Left ventricle myocardium inferior (tissue), 1 donor: ENCODE results near the gene EGFL7. TPM values are rescaled to one million over a fixed set of nuclear protein-coding genes. Genes with fewer than 3 reads are reported as not detected.
"Not testable (repeated sequence)": the region's sequence is repeated elsewhere in the genome, so short reads cannot be mapped to it uniquely, and the experiment has no call there.

Experiments
- DNase-seq: peaks from one replicate; pipeline ENCODE4 v3.0.0-alpha.2; 2020
- H3K27ac ChIP-seq: fragments of 200-600 bp; replicated peaks from 2 replicates; pipeline ENCODE4 v1.8.0; 2021
- H3K27me3 ChIP-seq: fragments of 200-600 bp; 2 replicates; pipeline ENCODE4 v1.8.0; 2021; ENCODE audit warnings: low read depth
- H3K36me3 ChIP-seq: fragments of 200-600 bp; 2 replicates; pipeline ENCODE4 v1.8.0; 2021
- H3K4me1 ChIP-seq: fragments of 200-600 bp; 2 replicates; pipeline ENCODE4 v1.8.0; 2021
- H3K4me3 ChIP-seq: fragments of 200-600 bp; 2 replicates; pipeline ENCODE4 v1.8.0; 2021; ENCODE audit warnings: mild to moderate bottlenecking, moderate library complexity
- H3K9me3 ChIP-seq: fragments of 200-600 bp; replicated peaks from 2 replicates; pipeline ENCODE4 v1.8.0; 2021
- CTCF ChIP-seq: fragments of 200-600 bp; IDR thresholded peaks from 2 replicates; pipeline ENCODE4 v1.8.0; 2021; ENCODE audit warnings: antibody characterized with exemption, mild to moderate bottlenecking, borderline replicate concordance
- intact Hi-C: fragments of 100-400 bp; cut with micrococcal nuclease; formaldehyde crosslinking; loops from one replicate; pipeline ENCODE4 v1.11.0; 2022
- total RNA-seq: library from RNA; stranded (reverse); fragmentation: NEBNext Ultra II Directional; extraction: Animal tissue kit (Norgen Biotek cat#: 25700); gene quantifications from one replicate; pipeline ENCODE4 v1.2.1, GENCODE V29; 2021
- donor health status: DM: no; HTN: yes; CAD: no; lungs with severe emphysema.

Gene EGFL7
- total RNA-seq, 1 donor from 2014 or later, result 81.5 TPM

GRCh38 chr9:136698635-136699246, 36.0 kb downstream of the EGFL7 start:
- no peak for TF ChIP-seq CTCF

GRCh38 chr9:136700304-136700703, 37.6 kb downstream of the EGFL7 start:
- no peak for TF ChIP-seq CTCF
- peaks cover 22% of the 10 kb centered on the region for H3K27me3 ChIP-seq
- H3K4me1 ChIP-seq, result peaks cover 13% of the 10 kb centered on the region
- no peak overlapping the region for H3K4me3 ChIP-seq
- no peaks in the 10 kb centered on the region for H3K36me3 ChIP-seq
- no peak overlapping the region for H3K27ac ChIP-seq
- H3K9me3 ChIP-seq, result no peaks in the 10 kb centered on the region
- DNase-seq, result no peak
- intact Hi-C loops, result no loop called here

More at GRCh38 chr9:136698635-136699246, 36.0 kb downstream of the EGFL7 start:
- H3K9me3 ChIP-seq, result no peaks in the 10 kb centered on the region
- intact Hi-C loops, result no loop called here
- peaks cover 27% of the 10 kb centered on the region for H3K4me1 ChIP-seq
- no peaks in the 10 kb centered on the region for H3K36me3 ChIP-seq
- H3K4me3 ChIP-seq, result no peak overlapping the region
- H3K27ac ChIP-seq, result no peak overlapping the region
- H3K27me3 ChIP-seq, result peaks cover 22% of the 10 kb centered on the region
- no peak for DNase-seq

- intact Hi-C loops, result no loop called here
- no peak for TF ChIP-seq CTCF
- peaks cover 22% of the 10 kb centered on the region for H3K27me3 ChIP-seq
- peaks cover 8% of the 10 kb centered on the region for H3K4me1 ChIP-seq
- no peaks in the 10 kb centered on the region for H3K36me3 ChIP-seq
- H3K9me3 ChIP-seq, result no peaks in the 10 kb centered on the region
- H3K4me3 ChIP-seq, result peak overlapping the region; percentile 19
- H3K27ac ChIP-seq, result no peak overlapping the region
- no peak for DNase-seq
These were observed 38.4 kb downstream of the EGFL7 start for GRCh38 chr9:136700959-136701667.

- Histone ChIP-seq H3K4me1 (peaks cover 8% of the 10 kb centered on the region), H3K27me3 (peaks cover 22% of the 10 kb centered on the region), H3K4me3 (no peak overlapping the region), H3K27ac (no peak overlapping the region), H3K9me3 (no peaks in the 10 kb centered on the region), H3K36me3 (no peaks in the 10 kb centered on the region)
- DNase-seq, result no peak
- TF ChIP-seq CTCF, result no peak
- intact Hi-C loops, result no loop called here
These were observed 38.9 kb downstream of the EGFL7 start for GRCh38 chr9:136701668-136702053.

- no peaks in the 10 kb centered on the region for H3K9me3 ChIP-seq
- H3K27ac ChIP-seq, result no peak overlapping the region
- H3K36me3 ChIP-seq, result no peaks in the 10 kb centered on the region
- H3K4me1 ChIP-seq, result peaks cover 8% of the 10 kb centered on the region
- intact Hi-C loops, result no loop called here
- H3K27me3 ChIP-seq, result peaks cover 22% of the 10 kb centered on the region
- H3K4me3 ChIP-seq, result no peak overlapping the region
- no peak for DNase-seq
- TF ChIP-seq CTCF, result no peak
These were observed 40.7 kb downstream of the EGFL7 start for GRCh38 chr9:136703276-136703860.

- H3K27ac ChIP-seq, H3K4me3 ChIP-seq, H3K4me1 ChIP-seq, DNase-seq, H3K36me3 ChIP-seq, H3K9me3 ChIP-seq, intact Hi-C loops: not testable (repeated sequence)
- H3K27me3 ChIP-seq, result peaks cover 20% of the 10 kb centered on the region
These were observed 42.0 kb downstream of the EGFL7 start for GRCh38 chr9:136704741-136705140.
